Osteoblast (primary cell): ENCODE data around the gene STARD3. TPM values are rescaled to one million over a fixed set of nuclear protein-coding genes. Genes with fewer than 3 reads are reported as not detected.

ENCODE experiments used
- DNase-seq: peaks from one replicate; pipeline ENCODE4 v3.0.0; 2011; ENCODE audit warnings: low spot score, mixed read lengths; ENCODE audit not compliant: insufficient read length; ENCODE audit errors: missing footprints
- H2AFZ ChIP-seq: 2 replicates; pipeline ENCODE4 v1.6.0; 2011; ENCODE audit warnings: mild to moderate bottlenecking, low read length
- H3K27ac ChIP-seq: 2 replicates; pipeline ENCODE4 v1.5.1; 2011; ENCODE audit warnings: mild to moderate bottlenecking, low read depth, low read length, moderate library complexity
- H3K27me3 ChIP-seq: 2 replicates; pipeline ENCODE4 v1.6.0; 2012; ENCODE audit warnings: mild to moderate bottlenecking, control low read depth, inconsistent platforms, low read length, moderate library complexity; ENCODE audit not compliant: insufficient read depth
- H3K36me3 ChIP-seq: 2 replicates; pipeline ENCODE4 v1.5.1; 2011; ENCODE audit warnings: mild to moderate bottlenecking, low read length, control low read depth, moderate library complexity; ENCODE audit not compliant: insufficient read depth
- H3K4me1 ChIP-seq: 2 replicates; pipeline ENCODE4 v1.5.1; 2011; ENCODE audit warnings: mild to moderate bottlenecking, low read length, control low read depth, moderate library complexity; ENCODE audit not compliant: insufficient read depth
- H3K4me2 ChIP-seq: 2 replicates; pipeline ENCODE4 v1.6.0; 2011; ENCODE audit warnings: mild to moderate bottlenecking, low read length; ENCODE audit not compliant: insufficient read depth
- H3K4me3 ChIP-seq: fragments of 200-600 bp; sonication (generic); 3 replicates; pipeline ENCODE4 v1.5.1; 2012; ENCODE audit warnings: mild to moderate bottlenecking, low read length, inconsistent platforms; ENCODE audit not compliant: insufficient read depth
- H3K79me2 ChIP-seq: 2 replicates; pipeline ENCODE4 v1.6.0; 2012; ENCODE audit warnings: mild to moderate bottlenecking, low read length, control low read depth, inconsistent platforms; ENCODE audit not compliant: insufficient read depth
- H3K9me3 ChIP-seq: 2 replicates; pipeline ENCODE4 v1.5.1; 2011; ENCODE audit warnings: low read depth, low read length, control low read depth
- H4K20me1 ChIP-seq: 2 replicates; pipeline ENCODE4 v1.6.0; 2012; ENCODE audit warnings: mild to moderate bottlenecking, low read length, control low read depth; ENCODE audit not compliant: insufficient read depth
- total RNA-seq: library from RNA; depleted of rRNA; stranded (reverse); fragments of >200 nt; gene quantifications from 2 replicates; pipeline ENCODE4 v1.2.3, GENCODE V29; 2012
- TF ChIP-seq, protein P1 (sequence below): IDR thresholded peaks from 2 replicates; pipeline ENCODE4 v1.5.1; 2011; ENCODE audit warnings: mild to moderate bottlenecking, low read depth, low read length, moderate library complexity; ENCODE audit errors: extremely low read depth

Gene STARD3
- total RNA-seq, 1 donor: 35.8 TPM

DNA sequence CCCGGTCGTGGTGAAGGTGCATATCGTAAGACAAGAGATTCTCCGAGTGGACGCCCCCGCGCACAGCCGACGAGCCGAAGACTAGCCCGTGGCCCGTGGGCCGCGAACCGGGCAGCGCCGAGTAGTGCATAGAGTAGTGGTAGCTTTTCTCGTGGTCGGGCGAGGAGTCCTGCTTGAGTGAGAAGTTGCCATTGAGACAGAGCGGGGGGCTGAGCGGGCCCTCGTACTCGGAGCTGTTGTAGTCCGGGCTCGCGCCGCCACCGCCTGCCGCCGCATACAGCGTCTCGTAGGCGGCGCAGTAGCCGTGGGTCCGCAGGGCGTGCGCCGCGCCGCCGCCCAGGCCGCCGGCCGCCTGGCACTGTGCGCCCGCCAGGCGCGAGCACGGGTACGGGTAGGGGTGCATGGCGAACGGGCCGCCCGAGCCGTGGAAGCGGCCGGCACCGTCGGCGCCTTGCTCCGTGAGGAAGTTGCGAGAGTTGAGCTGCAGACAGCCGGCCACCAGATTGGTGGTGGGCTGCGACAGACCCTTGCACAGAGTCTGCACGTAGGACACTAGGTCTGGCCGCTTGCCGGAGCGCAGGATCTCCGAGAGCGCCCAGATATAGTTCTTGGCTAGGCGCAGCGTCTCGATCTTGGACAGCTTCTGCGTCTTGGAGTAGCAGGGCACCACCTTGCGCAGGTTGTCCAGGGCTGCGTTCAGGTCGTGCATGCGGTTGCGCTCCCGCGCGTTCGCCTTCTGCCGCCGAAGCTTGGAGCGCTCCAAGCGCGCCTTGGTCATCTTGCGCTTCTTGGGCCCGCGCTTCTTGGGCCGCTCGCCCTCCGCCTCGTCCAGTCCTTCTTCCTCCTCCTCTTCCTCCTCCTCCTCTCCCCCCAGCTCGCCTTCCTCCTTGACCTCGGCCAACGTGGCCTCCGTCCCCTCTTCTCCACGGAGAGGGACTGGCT is 31.2 kb upstream of the STARD3 start:
- H3K79me2 ChIP-seq: no peaks in the 10 kb centered on the region
- peaks cover 91% of the 10 kb centered on the region for H3K27me3 ChIP-seq
- H2AFZ ChIP-seq: no peak overlapping the region
- H3K36me3 ChIP-seq: no peaks in the 10 kb centered on the region
- TF ChIP-seq, protein P1, sequence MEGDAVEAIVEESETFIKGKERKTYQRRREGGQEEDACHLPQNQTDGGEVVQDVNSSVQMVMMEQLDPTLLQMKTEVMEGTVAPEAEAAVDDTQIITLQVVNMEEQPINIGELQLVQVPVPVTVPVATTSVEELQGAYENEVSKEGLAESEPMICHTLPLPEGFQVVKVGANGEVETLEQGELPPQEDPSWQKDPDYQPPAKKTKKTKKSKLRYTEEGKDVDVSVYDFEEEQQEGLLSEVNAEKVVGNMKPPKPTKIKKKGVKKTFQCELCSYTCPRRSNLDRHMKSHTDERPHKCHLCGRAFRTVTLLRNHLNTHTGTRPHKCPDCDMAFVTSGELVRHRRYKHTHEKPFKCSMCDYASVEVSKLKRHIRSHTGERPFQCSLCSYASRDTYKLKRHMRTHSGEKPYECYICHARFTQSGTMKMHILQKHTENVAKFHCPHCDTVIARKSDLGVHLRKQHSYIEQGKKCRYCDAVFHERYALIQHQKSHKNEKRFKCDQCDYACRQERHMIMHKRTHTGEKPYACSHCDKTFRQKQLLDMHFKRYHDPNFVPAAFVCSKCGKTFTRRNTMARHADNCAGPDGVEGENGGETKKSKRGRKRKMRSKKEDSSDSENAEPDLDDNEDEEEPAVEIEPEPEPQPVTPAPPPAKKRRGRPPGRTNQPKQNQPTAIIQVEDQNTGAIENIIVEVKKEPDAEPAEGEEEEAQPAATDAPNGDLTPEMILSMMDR: no peak
- H3K9me3 ChIP-seq: no peaks in the 10 kb centered on the region
- no peak overlapping the region for H3K27ac ChIP-seq
- DNase-seq: peak; percentile 79
- H3K4me1 ChIP-seq: no peaks in the 10 kb centered on the region
- H4K20me1 ChIP-seq: no peaks in the 10 kb centered on the region
- H3K4me3 ChIP-seq: no peak overlapping the region
- no peak overlapping the region for H3K4me2 ChIP-seq

GRCh38 chr17:39606434-39607056 is 30.4 kb upstream of the STARD3 start:
- DNase-seq: peak; percentile 52
- no peaks in the 10 kb centered on the region for H4K20me1 ChIP-seq
- no peak overlapping the region for H3K4me3 ChIP-seq
- H3K4me1 ChIP-seq: no peaks in the 10 kb centered on the region
- no peak overlapping the region for H3K27ac ChIP-seq
- no peaks in the 10 kb centered on the region for H3K79me2 ChIP-seq
- H2AFZ ChIP-seq: no peak overlapping the region
- TF ChIP-seq, protein P1: no peak
- peaks cover 88% of the 10 kb centered on the region for H3K27me3 ChIP-seq
- H3K9me3 ChIP-seq: no peaks in the 10 kb centered on the region
- H3K4me2 ChIP-seq: no peak overlapping the region
- no peaks in the 10 kb centered on the region for H3K36me3 ChIP-seq

DNA sequence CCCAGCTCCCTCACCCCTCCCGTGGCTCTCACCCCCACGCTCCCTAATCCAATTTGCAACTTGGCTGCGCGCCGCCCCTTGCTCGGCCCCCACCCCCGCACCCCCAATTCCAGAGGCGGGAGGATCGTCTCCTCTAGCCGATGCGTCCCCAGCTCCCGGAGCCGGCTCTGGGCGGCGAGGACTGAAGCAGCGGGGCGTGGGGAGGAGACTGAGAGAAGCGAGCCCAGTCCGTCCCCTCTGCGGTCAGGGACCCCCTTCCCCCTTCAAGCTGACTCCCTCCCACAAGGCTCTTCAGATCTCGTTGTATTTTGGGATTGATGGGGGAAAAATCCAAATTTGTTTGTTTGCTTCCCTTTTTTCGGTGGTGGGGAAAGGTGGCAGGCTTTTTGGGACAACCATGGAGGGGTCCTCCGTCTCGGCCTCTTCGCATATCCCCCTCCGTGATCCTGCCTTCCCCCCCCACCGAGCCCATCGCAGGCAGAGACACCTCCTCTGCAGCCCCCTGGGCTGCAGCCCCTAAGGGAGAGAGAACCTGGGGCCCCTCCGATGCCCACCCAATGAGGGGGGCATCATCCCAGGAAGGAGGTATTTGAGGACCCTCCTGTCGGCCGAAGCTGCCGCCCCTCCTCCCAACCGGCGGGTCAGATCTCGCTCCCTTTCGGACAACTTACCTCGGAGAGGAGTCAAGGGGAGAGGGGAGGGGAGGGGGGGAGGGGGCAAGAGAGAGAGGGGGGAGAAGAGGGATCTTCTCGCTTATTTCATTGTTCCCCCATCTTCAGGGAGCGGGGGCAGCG is 29.7 kb upstream of the STARD3 start:
- Histone ChIP-seq H3K36me3 (no peaks in the 10 kb centered on the region), H3K9me3 (no peaks in the 10 kb centered on the region), H4K20me1 (no peaks in the 10 kb centered on the region), H3K4me3 (no peak overlapping the region), H2AFZ (no peak overlapping the region), H3K79me2 (no peaks in the 10 kb centered on the region), H3K27me3 (peaks cover 81% of the 10 kb centered on the region), H3K4me2 (no peak overlapping the region), H3K27ac (no peak overlapping the region), H3K4me1 (no peaks in the 10 kb centered on the region)
- TF ChIP-seq, protein P1: no peak
- DNase-seq: peak; percentile 65

GRCh38 chr17:39607851-39608130 is 29.2 kb upstream of the STARD3 start, which contains the start of gene NEUROD2:
Gene NEUROD2 (minus strand): TSS chr17:39607920. CDS start chr17:39606599, 1,321 bp downstream.
- Histone ChIP-seq H3K27ac (no peak within 1 kb of the TSS), H2AFZ (no peak within 1 kb of the TSS), H3K36me3 (no peaks in the 10 kb centered on the region), H3K27me3 (peaks cover 79% of the 10 kb centered on the region), H3K79me2 (no peaks in the 10 kb centered on the region), H3K4me2 (no peak within 1 kb of the TSS), H3K4me1 (no peaks in the 10 kb centered on the region), H4K20me1 (no peaks in the 10 kb centered on the region), H3K9me3 (no peaks in the 10 kb centered on the region), H3K4me3 (no peak within 1 kb of the TSS)
- TF ChIP-seq, protein P1: no peak
- DNase-seq: peak; percentile 81
